Measurements from ENCODE around the gene COL18A1.

The COL18A1 gene

DNA sequence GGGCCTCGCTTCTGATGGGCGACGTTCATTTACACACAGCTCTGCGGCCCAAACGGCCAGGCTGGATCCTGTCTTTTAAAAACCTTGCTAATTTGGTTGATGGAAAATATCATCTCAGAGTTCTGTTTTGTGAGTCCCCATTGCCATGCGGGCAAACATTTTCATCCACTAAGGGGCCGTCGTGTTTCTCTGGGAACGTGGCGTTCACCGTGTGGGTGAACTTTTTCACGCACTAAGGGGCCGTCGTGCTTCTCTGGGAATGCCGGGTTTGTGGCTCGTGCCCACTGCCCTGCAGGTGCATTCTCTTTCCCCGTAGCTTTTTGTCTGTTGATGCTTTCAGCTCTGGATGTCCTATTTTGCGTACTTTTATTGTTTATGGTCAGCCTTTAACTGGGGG lies 6.8 kb downstream of the COL18A1 start:
- TF ChIP-seq, protein P1, sequence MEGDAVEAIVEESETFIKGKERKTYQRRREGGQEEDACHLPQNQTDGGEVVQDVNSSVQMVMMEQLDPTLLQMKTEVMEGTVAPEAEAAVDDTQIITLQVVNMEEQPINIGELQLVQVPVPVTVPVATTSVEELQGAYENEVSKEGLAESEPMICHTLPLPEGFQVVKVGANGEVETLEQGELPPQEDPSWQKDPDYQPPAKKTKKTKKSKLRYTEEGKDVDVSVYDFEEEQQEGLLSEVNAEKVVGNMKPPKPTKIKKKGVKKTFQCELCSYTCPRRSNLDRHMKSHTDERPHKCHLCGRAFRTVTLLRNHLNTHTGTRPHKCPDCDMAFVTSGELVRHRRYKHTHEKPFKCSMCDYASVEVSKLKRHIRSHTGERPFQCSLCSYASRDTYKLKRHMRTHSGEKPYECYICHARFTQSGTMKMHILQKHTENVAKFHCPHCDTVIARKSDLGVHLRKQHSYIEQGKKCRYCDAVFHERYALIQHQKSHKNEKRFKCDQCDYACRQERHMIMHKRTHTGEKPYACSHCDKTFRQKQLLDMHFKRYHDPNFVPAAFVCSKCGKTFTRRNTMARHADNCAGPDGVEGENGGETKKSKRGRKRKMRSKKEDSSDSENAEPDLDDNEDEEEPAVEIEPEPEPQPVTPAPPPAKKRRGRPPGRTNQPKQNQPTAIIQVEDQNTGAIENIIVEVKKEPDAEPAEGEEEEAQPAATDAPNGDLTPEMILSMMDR (conservative IDR thresholded peaks at IDR 0.05; ENCODE audit: low read depth, low read length) = no peak
- DNase-seq (ENCODE audit: low read depth) = no peak
- no peak overlapping the region for H3K4me3 ChIP-seq (ENCODE audit: low read length)

DNA sequence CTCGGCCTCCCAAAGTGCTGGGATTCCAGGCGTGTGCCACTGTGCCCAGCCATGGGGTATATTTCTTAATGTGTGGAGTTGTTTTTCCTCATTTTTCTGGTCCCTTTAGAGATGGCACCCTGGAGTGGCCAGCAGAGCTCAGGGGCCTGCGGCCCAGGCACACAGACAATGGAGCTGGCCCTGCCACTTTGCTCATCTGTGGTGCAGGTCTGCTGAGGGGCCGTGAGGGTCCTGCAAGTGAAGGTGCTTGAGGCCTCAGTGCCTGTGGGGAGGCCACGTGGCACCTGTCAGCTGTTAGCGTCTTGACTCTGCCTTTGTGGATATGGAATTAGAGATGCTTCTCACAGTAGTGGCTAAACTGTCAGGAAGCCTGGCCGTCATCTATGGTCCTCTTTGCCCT lies 7.5 kb downstream of the COL18A1 start:
- no peak for DNase-seq (ENCODE audit: low read depth)
- no peak overlapping the region for H3K4me3 ChIP-seq (ENCODE audit: low read length)
- TF ChIP-seq, protein P1 (conservative IDR thresholded peaks at IDR 0.05; ENCODE audit: low read depth, low read length) = no peak

DNA sequence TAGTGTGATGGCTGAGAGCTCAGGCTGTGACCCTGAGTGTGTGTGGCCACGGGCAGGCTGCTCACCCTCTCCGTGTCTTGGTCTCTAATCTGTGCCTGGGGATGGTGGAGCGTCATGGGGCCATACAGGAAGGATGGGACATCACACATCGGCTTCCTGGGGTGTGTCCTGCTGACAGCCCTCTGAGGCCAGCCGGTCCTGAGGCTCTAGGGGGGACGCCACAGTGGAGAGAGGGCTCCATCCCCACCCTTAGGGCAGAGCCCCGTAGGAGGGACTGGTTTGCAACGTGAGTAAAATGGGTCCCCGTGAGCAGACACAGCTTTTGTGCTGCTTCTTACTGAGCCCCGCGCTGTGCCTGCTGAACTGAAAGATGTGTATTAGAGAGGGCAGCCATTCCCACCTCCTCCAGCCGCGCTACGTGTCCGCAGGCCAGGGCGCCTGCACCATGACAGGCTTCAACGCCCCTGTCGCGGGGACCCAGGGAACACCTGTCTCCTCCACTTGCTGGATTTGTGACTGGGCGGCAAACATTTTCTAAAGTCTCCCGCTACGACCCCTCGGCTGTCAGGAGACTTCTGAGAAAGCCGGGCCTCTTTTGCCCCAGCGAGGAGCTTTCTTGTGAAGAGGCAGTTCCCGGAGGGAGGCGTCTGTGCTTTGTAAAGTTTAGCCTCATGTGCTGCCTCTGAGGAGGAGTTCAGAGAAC lies 8.1 kb downstream of the COL18A1 start:
- DNase-seq (ENCODE audit: low read depth) = no peak
- H3K4me3 ChIP-seq (ENCODE audit: low read length) = no peak overlapping the region
- TF ChIP-seq, protein P1 (conservative IDR thresholded peaks at IDR 0.05; ENCODE audit: low read depth, low read length) = no peak

DNA sequence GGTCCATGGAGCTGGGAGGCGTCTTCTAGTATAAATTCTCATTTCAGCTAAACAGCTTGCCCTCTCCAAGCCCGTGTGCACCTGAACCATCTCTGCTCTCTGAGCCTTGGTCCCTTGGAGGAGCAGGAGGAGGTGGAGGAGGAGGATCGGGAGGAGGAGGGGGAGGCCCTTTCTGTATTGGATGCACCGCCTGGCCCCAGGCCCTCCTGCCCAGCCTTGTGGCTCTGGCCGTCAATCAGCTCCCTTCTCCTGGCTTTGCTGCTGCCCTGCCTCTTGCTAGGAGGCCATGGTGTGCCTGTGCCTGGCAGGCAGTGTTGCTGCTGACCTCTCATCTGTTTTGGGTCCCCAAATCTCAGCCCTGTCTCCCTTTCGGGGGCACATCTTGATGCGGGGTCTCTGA lies 9.0 kb downstream of the COL18A1 start:
- TF ChIP-seq, protein P1 (conservative IDR thresholded peaks at IDR 0.05; ENCODE audit: low read depth, low read length) = no peak
- DNase-seq (ENCODE audit: low read depth) = no peak
- no peak overlapping the region for H3K4me3 ChIP-seq (ENCODE audit: low read length)

DNA sequence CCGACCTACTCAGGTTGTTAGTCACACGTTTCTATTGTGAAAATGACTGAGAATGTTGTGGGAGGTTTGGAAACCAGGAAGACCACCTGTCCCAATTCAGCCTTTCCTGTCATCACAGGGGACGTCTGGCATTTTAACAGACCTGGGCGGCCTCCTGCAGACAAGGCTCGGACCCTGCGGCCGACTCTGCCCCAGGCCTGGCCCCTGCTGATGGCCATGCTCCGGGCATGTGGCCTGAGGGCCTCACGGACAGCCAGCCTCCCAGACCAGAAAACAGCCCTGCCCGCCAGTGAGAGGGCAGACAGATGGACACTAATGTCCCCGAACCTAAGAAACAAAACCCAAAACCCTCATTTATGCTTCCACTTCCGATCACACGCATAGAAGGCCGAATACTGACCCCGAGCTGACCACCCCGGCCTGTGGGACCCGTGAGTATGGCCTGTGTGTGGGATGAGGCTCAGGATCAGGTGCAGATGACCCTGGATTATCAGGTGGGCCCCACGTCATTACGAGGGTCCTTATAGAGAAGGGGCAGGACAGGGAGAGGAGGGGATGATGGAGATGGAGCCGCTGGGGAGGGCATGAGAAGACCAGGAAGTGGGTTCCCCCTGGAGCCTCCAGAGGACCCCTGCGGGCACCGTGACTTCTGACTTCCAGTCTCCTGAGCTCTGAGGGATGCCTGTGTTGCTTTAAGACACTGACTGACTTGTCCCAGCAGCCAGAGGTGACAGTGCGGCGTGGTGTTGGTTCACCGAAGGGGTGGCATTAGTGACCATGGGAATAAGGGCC lies 9.6 kb downstream of the COL18A1 start:
- no peak overlapping the region for H3K4me3 ChIP-seq (ENCODE audit: low read length)
- TF ChIP-seq, protein P1 (conservative IDR thresholded peaks at IDR 0.05; ENCODE audit: low read depth, low read length) = no peak
- DNase-seq (ENCODE audit: low read depth) = no peak

DNA sequence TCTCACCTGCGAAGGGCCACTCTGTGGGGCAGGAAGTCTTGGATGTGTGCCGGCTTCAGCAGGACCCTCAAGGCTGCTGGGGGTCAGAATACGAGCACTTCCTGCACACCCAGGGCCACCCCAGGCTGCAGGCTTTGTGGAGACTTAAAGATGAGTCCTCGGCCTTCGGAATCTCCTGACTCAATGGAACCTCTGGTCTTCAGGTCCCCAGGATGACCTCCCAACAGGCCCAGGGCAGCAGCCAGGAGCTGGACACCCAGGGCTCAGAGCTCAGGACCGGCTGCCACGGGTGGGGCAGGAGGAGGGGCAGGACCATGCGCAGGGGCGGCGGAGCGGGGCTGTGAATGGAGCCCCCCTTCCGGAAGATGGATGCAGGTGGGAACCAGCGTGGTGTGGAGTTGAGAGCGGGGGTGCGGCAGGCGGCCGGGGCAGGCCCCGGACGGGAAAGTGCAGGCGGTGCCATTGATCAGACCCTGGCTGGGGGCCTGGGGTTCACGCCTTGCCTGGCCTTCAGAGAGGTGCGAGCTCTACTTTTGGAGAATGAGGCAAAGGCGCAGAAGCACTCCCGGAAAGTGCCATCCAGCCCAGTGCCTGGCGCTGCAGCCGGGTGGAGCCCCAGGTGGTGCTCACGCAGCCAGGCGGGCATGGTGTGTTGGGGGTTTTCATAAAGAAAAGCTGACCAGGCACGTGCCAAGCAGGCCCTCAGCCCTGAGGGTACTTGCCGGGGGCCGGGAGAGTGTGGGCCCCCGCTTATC lies 10.4 kb downstream of the COL18A1 start:
- no peak for DNase-seq (ENCODE audit: low read depth)
- H3K4me3 ChIP-seq (ENCODE audit: low read length) = no peak overlapping the region
- TF ChIP-seq, protein P1 (conservative IDR thresholded peaks at IDR 0.05; ENCODE audit: low read depth, low read length) = no peak

Measured in retinal pigment epithelial cell (primary cell).